Measurements from ENCODE around the gene C11orf42.
"Not testable (repeated sequence)": the region's sequence is repeated elsewhere in the genome, so short reads cannot be mapped to it uniquely, and the experiment has no call there.

Gene C11orf42

GRCh38 chr11:6223854-6224253, 18.5 kb downstream of the C11orf42 start:
- DNase-seq (ENCODE audit: low spot score) = no peak

DNA sequence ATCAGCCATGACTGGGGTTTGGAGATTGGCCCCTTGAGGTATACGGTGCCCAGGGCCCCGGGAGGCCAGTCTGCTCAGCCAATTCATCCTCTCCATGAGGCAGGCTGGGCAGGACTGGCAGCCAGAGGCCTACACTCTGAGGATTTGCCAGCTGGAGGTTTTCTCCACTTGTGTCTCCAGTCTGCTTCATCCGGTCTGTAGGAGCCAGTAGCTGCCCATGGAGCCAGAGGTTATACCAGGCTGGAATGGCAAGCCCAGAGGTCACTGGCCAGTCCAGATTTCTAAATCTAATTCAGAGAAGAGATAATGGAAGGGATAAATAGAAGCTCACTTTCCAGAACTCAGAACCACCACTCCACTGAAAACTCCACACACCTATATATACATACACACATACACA, 19.1 kb downstream of the C11orf42 start:
- DNase-seq (ENCODE audit: low spot score) = no peak

GRCh38 chr11:6225024-6225423, 19.7 kb downstream of the C11orf42 start:
- DNase-seq (ENCODE audit: low spot score) = no peak

GRCh38 chr11:6225896-6226295, 20.5 kb downstream of the C11orf42 start:
- DNase-seq (ENCODE audit: low spot score) = no peak

DNA sequence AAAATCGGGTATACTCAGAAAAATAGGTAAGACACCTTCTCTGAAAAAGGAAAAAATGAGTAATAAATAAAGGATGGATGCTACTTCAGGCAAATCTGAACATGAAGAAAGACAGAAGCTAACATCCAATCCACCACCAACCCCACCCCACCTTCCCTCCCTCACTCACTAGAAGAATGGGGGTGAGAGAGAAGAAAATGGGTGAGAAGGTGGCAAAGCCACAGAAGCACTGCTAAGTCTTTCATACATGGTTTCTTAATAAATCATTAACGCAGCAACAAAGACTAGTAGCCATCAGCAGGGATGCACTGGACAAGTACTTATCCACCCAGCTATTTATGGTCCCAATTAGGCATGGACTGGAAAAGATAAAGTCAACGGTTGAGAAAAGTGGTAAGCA, 23.2 kb downstream of the C11orf42 start:
- no peak for DNase-seq (ENCODE audit: low spot score)

GRCh38 chr11:6229911-6230310, 24.6 kb downstream of the C11orf42 start:
- no peak for DNase-seq (ENCODE audit: low spot score)

GRCh38 chr11:6232899-6233298, 27.5 kb downstream of the C11orf42 start:
- DNase-seq (ENCODE audit: low spot score) = no peak

GRCh38 chr11:6233984-6234386, 28.6 kb downstream of the C11orf42 start:
- DNase-seq (ENCODE audit: low spot score) = no peak

DNA sequence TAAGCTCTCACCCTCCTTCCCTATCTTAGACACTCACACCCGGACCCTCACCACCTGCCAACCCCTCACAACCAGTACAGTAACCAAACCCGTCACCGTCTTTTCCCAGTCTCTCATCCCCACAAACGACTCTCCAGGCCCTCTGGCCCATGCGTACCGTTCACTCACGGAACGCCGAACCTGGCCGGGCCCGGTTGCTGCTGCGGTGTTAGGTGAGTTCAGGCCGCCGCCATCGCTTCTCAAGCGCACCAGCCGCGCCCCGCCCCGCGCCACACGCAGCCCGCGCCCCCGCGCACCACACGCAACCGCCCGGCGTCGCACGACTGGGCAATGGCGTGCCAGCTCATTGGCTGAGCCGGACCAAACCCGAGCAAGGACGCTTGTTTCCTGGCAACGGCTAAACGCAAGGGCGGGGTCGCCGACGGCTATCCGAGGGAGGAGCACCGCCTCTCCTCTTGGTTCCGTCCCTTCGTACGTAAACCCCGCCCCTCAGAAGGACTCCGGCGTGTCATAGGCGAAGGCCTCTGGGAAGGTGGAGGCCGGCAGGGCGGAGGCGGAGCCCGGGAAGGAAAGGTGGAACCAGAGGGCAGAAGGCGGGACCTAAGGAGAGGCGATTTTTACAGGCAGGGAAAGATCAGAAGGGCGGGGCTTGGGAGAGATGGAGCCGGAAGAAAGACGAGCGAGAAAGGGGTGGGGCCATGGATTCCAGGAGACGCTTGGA, 29.2 kb downstream of the C11orf42 start, which contains the start of gene FHIP1B:
FHIP1B (minus strand) TSS at position 250 of the 721 bp plus-strand sequence. CDS start 10,120 bp downstream, outside the sequence.
- peak; percentile 100 for DNase-seq (ENCODE audit: low spot score)

GRCh38 chr11:6237266-6237665, 31.9 kb downstream of the C11orf42 start:
- no peak for DNase-seq (ENCODE audit: low spot score)

DNA sequence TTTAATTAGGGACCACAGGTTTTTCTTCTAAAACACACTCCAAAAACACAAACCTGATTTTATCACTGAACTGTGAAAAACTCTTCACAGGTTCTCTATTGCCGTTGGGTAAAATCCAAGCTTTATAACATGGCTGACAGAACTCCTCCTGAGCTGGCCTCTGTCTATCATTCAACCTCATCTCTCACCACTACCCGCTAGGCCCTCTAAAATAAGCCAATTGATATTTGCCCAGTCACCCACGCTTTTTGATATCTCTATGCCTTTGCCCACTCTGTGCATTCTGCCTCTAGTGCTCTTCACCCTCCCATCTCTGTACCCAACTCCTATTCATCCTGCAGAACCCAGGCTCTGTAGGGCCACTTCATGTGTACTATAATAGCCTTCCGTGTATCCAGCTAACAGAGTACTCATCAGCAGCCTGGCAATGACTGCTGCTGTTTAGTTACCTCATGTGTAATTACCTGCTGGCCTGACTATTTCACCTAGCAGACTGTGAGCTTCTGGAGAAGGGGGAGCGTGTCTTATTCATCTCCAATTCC, 32.5 kb downstream of the C11orf42 start:
- DNase-seq (ENCODE audit: low spot score) = no peak

DNA sequence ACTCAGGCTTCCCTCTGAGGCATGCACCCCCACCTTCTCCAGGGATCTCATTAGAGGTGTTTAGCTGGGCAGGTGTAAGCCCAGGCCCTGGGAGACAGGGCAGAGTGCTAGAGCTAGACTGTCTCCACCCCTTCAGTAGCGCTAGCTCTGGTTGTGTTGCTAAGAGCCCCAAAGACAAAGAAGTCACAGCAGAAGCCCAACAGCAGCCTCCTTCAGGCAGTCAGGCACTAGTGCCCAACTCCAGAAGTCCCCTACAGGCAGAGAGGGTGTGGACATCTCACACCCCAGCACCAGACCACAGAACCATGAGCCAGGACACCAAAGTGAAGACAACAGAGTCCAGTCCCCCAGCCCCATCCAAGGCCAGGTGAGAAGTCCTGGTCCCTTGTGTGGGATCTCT, 33.5 kb downstream of the C11orf42 start, which contains the start of gene CNGA4:
CNGA4 (plus strand) TSS at position 188 of the 400 bp plus-strand sequence; CDS start at position 306, 118 bp downstream.
- DNase-seq (ENCODE audit: low spot score) = no peak

DNA sequence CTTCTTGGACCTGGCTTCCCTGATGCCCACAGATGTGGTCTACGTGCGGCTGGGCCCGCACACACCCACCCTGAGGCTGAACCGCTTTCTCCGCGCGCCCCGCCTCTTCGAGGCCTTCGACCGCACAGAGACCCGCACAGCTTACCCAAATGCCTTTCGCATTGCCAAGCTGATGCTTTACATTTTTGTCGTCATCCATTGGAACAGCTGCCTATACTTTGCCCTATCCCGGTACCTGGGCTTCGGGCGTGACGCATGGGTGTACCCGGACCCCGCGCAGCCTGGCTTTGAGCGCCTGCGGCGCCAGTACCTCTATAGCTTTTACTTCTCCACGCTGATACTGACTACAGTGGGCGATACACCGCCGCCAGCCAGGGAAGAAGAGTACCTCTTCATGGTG, 34.8 kb downstream of the C11orf42 start:
- no peak for DNase-seq (ENCODE audit: low spot score)

DNA sequence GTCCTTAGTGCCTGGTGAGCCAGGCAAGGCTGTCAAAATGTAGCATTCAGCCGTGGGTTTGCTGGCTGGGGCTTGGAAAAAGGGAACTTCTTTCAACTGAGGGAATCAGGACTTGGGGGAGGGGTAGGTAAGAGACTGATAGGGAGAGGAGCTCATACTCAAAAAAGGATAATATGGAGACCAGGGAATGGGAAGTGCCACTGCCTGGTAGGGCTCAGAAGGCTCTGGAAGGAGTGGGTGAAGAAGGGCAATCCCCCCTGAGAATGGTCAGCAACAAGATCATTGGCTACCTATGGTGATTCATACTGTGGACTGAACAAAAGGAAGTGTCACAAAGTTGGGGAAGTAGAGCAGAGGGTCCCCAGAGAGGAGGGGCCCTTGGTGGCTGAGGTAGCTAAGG, 35.4 kb downstream of the C11orf42 start:
- DNase-seq (ENCODE audit: low spot score) = no peak

DNA sequence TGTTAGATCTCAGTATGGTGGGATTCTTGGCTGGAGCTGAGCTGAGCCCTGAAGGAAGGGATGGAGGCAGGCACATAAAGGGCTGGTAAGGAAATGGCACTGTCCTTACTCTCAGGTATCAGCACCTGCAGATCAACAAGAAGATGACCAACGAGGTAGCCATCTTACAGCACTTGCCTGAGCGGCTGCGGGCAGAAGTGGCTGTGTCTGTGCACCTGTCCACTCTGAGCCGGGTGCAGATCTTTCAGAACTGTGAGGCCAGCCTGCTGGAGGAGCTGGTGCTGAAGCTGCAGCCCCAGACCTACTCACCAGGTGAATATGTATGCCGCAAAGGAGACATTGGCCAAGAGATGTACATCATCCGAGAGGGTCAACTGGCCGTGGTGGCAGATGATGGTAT, 36.0 kb downstream of the C11orf42 start:
- no peak for DNase-seq (ENCODE audit: low spot score)

DNA sequence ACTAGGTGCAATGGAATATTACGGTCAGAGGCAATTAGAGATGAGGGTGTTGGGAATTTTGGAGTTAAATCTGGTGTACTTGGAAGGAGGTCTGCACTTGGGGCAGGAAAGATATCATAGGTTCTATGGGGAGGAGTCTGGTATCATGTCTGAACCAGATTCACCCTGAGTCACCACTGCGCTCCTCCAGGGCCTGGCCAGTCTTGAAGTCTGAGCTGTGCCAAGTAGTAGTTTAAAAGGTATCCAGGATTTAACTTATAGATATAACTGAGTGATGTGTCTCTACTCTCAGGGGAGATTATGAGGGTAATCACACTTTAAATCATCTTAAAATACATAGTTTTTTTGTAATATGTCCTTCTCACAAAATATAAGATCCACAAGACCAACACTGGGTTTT, 40.2 kb downstream of the C11orf42 start:
- DNase-seq (ENCODE audit: low spot score) = no peak

DNA sequence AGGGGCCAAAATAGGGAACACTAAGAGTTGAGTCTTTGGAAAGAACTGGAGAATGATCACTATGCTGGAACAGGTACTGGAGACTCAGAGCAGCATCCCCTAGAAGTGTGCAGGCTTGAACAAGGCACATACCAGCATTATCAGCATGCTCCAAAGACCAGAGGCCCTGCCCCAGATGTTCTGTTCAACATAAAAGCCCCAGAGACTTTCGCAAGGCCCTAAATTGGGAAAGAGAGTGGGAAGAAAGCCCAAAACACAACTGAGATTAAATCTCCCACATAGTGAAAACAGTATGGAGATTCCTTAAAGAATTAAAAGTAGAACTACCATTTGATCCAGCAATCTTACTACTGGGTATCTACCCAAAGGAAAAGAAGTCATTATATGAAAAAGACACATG, 42.9 kb downstream of the C11orf42 start:
- DNase-seq (ENCODE audit: low spot score) = no peak

- not testable (repeated sequence) for DNase-seq (ENCODE audit: low spot score)
Measured at GRCh38 chr11:6248897-6249296, 43.5 kb downstream of the C11orf42 start.

DNA sequence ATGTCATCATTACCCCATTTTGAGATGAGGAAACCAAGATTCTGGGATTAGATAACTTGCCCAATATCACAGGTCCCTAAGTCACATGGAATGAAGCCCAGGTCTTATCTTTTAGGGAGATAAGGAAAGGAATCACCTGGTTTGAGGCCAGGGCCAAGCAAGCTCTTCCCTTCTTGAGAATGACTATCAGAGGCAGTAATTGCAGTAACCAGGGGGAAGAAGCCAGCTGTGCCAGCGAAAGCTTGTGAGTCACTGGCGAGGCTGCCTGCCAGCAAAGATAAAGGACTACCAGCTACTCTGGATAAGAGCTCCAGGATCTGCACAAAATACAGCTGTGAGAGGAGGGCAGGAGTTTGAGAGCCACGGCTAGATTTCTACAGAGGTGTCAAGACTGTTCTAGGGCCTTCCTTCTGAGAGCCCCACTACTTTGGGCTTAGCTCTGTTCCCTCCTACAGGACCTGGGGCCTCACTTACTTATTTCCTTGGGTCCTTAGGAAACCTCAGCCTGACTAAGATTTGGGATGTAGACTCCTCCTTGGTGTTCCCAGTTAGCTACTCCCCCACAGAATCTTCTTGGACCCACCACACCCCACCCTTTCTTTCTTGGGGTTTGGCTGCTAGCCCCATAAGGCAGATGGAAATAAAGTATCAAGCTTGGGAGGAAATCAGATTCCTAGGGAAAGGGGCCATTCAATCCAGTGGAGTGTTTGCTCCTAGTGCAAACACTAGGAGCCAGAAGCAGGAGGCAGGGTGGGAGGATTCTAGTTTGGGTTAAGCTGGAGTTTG, 44.6 kb downstream of the C11orf42 start:
- no peak for DNase-seq (ENCODE audit: low spot score)

DNA sequence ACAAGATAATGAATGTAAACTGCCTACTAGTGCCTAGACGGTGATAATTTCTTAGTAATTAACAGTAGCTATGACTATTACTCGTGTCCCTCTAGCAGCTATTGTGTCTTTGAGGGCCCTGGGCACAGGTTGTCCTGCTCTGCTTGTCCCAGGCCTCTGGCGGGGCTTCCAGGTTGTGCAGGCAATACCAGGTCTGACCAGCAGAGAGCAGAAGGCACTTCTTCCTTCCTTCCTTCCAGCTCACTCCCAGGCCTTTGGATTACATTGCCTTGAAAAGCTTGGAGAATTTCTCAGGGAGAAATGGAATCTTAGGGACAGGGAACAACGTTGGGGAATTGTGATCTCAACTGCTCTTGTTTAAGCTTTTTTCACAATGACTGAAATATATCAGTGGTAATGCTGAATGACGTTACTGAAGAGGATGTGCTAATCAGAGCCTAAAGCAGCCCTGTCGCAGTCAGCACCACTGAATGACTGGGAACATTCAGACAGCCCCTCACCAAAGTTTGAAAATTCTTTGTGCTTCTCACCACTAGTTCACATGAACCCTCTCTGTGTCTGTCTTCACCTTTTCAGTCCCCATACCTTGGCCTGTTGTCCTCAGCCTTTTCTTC, 45.9 kb downstream of the C11orf42 start:
- DNase-seq (ENCODE audit: low spot score) = peak; percentile 63

- no peak for DNase-seq (ENCODE audit: low spot score)
Measured at GRCh38 chr11:6251990-6252473, 46.7 kb downstream of the C11orf42 start.

DNA sequence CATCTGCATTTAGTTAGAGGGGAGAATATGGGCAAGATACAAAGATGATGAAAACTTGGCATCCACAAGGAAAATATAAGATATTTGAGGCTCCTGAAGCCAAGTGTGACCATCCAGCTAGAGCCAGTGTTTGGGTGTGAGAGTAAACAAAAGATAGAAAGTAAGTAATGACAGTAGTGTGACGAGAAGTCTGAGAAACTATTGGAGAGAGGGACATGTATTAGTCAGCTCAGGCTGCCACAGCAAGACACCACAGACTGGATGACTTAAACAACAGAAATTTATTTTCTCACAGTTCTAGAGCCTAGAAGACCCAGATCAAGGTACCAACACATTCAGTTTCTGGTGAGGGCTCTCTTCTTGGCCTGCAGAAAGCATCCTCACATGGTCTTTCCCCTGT, 47.8 kb downstream of the C11orf42 start:
- no peak for DNase-seq (ENCODE audit: low spot score)

Data from NAMALWA (cell line).